ENCODE data around the gene CD38. TPM values are rescaled to one million over a fixed set of nuclear protein-coding genes. Genes with fewer than 3 reads are reported as not detected.

Gene CD38
- total RNA-seq, 4 donors from 2014 or later: 0.15 to 0.62 (median 0.39) TPM

- no peak for DNase-seq (ENCODE audit: low spot score in 2 of 2)
- Histone ChIP-seq H3K4me1 (peaks cover 21% of the 10 kb centered on the region), H3K36me3 (no peaks in the 10 kb centered on the region), H3K9me3 (no peaks in the 10 kb centered on the region), H3K27ac (peak overlapping the region; percentile 36), H3K27me3 (no peaks in the 10 kb centered on the region), H3K4me3 (no peak overlapping the region)
- no peak for TF ChIP-seq POLR2AphosphoS5 (IDR thresholded peaks at IDR 0.05)
- 53% methylated on average over 1 of the region's 1 CpG for WGBS
Observed at GRCh38 chr4:15894393-15894792, 116.3 kb downstream of the CD38 start.

DNA sequence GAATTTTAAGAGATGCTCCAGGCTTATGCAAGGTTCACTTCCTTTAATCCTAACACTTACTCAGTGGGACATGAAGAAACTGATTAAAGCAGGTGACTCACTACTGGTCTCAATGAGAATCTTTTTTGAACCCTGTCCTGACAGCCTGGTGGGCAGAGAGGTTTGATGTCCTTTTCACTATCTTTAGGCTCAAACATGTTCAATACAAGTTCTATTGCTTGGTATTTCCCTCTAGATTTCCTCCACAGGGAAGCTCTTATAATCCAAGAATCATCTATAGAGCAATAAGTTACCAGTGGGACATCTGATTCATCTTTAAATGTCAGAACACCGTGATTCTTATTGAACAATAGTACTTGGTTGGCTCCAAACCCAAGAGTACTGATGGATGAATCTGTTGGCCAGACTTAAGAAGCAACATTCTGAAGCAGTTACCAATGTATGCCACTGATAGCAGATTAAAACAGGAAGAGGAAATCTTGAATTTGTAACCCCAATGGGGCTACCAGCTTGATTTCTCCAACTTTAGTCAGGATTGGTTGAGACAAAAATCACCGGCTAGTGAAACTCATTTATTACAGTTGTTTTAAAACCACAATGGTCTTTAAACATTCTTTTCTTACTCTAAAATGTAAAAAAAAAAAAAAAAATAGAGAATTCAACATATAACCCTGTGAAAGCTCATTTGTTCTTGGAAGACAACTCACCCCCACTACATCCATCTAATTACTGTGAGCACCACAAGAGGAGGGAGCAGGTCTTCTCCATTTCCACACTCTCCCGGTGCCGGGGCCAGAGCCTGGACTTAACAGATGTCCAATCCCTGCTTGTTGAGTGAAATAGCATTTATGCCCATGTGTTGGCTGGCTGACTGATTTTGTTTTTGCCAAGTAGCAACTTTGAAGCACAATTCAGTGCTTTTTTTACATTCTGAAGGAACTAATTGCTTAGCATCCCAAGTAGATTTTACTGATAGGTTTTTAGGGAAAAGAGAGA, 117.1 kb downstream of the CD38 start:
- H3K27ac ChIP-seq: peak overlapping the region; percentile 36
- TF ChIP-seq EP300 (IDR thresholded peaks at IDR 0.05) (no peak), POLR2A (IDR thresholded peaks at IDR 0.05) (no peak), CTCF (IDR thresholded peaks at IDR 0.05) (no peak)
- DNase-seq (ENCODE audit: low spot score in 2 of 2): no peak
- no peaks in the 10 kb centered on the region for H3K27me3 ChIP-seq
- H3K4me1 ChIP-seq: peaks cover 21% of the 10 kb centered on the region
- H3K9me3 ChIP-seq: no peaks in the 10 kb centered on the region
- WGBS: 59% methylated on average over 4 of the region's 4 CpGs
- H3K4me3 ChIP-seq: no peak overlapping the region
- no peaks in the 10 kb centered on the region for H3K36me3 ChIP-seq

GRCh38 chr4:15897577-15897976, 119.4 kb downstream of the CD38 start:
- no peaks in the 10 kb centered on the region for H3K36me3 ChIP-seq
- WGBS: 65% methylated on average over 2 of the region's 2 CpGs
- H3K9me3 ChIP-seq: no peaks in the 10 kb centered on the region
- DNase-seq (ENCODE audit: low spot score in 2 of 2): no peak
- H3K4me3 ChIP-seq: no peak overlapping the region
- peaks cover 14% of the 10 kb centered on the region for H3K4me1 ChIP-seq
- no peaks in the 10 kb centered on the region for H3K27me3 ChIP-seq
- TF ChIP-seq CTCF (IDR thresholded peaks at IDR 0.05): no peak
- no peak for TF ChIP-seq EP300 (IDR thresholded peaks at IDR 0.05)
- TF ChIP-seq POLR2AphosphoS5 (IDR thresholded peaks at IDR 0.05): no peak
- TF ChIP-seq POLR2A (IDR thresholded peaks at IDR 0.05): no peak
- no peak overlapping the region for H3K27ac ChIP-seq

- no peaks in the 10 kb centered on the region for H3K9me3 ChIP-seq
- no peak overlapping the region for H3K27ac ChIP-seq
- no peaks in the 10 kb centered on the region for H3K36me3 ChIP-seq
- TF ChIP-seq POLR2A (IDR thresholded peaks at IDR 0.05): no peak
- TF ChIP-seq POLR2AphosphoS5 (IDR thresholded peaks at IDR 0.05): no peak
- TF ChIP-seq EP300 (IDR thresholded peaks at IDR 0.05): no peak
- H3K27me3 ChIP-seq: peaks cover 1% of the 10 kb centered on the region
- no peak for DNase-seq (ENCODE audit: low spot score in 2 of 2)
- H3K4me3 ChIP-seq: no peak overlapping the region
- peaks cover 5% of the 10 kb centered on the region for H3K4me1 ChIP-seq
Observed at GRCh38 chr4:15898902-15899301, 120.8 kb downstream of the CD38 start.

- H3K9me3 ChIP-seq: no peaks in the 10 kb centered on the region
- no peak overlapping the region for H3K4me3 ChIP-seq
- no peak for DNase-seq (ENCODE audit: low spot score in 2 of 2)
- no peak overlapping the region for H3K27ac ChIP-seq
- WGBS: 50% methylated on average over 1 of the region's 1 CpG
- H3K4me1 ChIP-seq: no peaks in the 10 kb centered on the region
- no peaks in the 10 kb centered on the region for H3K36me3 ChIP-seq
- H3K27me3 ChIP-seq: peaks cover 3% of the 10 kb centered on the region
- TF ChIP-seq POLR2A (IDR thresholded peaks at IDR 0.05) (no peak), POLR2AphosphoS5 (IDR thresholded peaks at IDR 0.05) (no peak), CTCF (IDR thresholded peaks at IDR 0.05) (no peak), EP300 (IDR thresholded peaks at IDR 0.05) (no peak)
Observed at GRCh38 chr4:15899511-15899910, 121.4 kb downstream of the CD38 start.

- 91% methylated on average over 3 of the region's 3 CpGs for WGBS
- Histone ChIP-seq H3K27ac (no peak overlapping the region), H3K4me3 (no peak overlapping the region), H3K9me3 (no peaks in the 10 kb centered on the region), H3K4me1 (peaks cover 6% of the 10 kb centered on the region), H3K27me3 (peaks cover 3% of the 10 kb centered on the region), H3K36me3 (no peaks in the 10 kb centered on the region)
- TF ChIP-seq POLR2AphosphoS5 (IDR thresholded peaks at IDR 0.05) (no peak), POLR2A (IDR thresholded peaks at IDR 0.05) (no peak), CTCF (IDR thresholded peaks at IDR 0.05) (no peak), EP300 (IDR thresholded peaks at IDR 0.05) (no peak)
- no peak for DNase-seq (ENCODE audit: low spot score in 2 of 2)
Observed at GRCh38 chr4:15901007-15901406, 122.9 kb downstream of the CD38 start.

Data from suprapubic skin (tissue), 4 donors.